HG03571 (cell line): ENCODE data around the gene GALNT10.

Source experiments
- ATAC-seq: cut with Tn5 transposase; IDR thresholded peaks from one replicate; pipeline ENCODE4 v1.9.1; 2021; ENCODE audit not compliant: unreplicated experiment

The GALNT10 gene

DNA sequence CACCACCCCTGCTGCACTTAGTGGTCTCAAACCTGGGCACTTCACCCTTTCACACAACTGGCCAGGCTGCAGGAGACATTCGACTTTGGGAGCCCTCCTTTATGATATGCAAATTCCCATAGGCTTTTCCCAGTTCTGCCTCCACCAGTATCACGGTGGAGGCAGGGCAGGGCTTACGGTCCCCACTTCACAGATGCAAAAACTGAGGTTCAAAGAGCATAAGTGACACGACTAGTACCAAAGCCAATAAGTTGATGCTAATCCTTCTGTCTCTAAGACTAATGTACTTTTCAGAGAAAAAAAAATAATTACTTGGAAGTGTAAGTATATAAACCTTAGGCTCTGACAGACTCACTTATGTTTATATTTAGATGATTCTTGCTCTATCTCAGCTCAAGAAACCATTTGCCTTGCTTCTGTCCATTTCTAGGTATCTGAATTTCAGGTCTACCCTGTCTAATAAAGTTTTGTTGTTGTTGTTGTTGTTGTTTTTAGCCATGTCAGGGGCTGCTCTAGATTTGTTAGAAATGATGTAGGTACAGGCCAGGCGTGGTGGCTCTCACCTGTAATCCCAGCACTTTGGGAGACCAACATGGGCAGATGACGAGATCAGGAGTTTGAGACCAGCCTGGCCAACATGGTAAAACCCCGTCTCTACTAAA is 10.7 kb downstream of the GALNT10 start:
- ATAC-seq, result no peak

DNA sequence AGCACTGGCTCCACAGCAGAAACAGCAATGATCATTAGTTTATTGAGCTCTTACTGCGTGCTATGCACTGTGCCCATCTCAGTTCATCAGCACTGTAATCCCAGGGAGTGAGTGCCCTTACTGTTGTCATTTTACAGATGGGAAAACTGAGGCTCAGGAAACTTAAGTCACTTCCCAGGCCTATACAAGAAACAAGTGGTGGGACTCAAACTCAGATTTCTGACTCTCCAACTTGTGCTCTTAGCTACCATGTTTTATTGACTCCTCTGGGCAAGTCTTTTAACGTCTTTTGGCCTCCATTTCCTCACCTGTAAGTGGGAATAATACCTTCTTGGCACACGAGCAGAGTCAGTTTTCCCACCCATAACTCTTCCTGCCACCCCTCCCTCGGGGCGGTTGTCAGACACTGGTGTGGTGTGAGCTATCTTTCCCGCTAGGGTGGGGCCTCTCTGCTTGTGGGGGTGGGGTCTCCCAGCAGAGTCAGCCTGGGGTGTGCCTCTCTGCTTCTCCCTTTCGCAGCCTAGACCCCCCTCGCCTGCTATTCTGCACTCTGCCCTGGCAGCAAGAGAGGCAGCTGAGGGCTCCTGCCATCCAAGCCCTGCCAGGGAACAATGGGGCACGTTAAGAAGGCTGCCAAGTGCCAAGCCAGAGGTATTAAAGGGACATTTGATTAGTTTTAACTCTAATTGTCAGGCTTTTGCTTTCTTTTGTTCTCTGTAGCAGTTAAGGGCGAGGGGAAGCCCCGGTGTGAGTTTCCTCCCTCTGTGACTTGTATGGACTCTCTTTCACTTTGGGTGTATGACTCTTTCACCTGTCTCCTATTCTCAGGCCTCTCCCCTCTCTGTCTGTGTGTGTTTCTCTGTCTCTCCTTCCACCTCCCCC is 12.1 kb downstream of the GALNT10 start:
- peak; percentile 90 for ATAC-seq

- ATAC-seq, result no peak
Measured at GRCh38 chr5:154203798-154204578, 13.5 kb downstream of the GALNT10 start.

DNA sequence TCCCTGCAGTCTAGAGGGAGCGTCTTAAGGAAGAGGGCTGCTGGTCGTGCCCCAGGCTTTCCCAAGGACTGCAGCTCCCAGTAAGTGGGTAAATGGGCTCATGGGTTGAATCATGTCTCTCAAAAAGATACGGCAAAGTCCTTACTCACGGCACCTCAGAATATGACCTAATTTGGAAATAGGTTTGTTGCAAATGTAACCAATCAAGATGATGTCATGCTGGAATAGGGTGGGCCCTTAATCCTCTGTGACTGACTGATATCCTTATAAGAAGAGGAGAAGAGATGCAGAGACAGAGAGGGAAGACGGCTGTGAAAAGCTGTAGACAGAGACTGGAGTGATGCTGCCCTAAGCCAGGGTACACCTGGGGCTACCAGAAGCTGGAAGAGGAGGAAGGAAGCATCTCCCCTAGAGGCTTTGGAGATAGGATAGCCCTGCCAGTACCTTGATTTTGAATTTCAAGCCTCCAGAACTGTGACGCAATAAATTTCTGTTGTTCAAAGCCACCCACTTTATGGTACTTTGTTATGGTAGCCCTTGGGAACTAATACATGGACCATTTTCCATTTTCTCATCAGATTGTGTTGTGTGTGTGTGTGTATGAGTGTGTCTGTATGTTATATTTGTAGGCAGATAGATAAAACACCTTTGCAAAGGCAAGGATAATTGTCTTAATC is 15.0 kb downstream of the GALNT10 start:
- no peak for ATAC-seq

DNA sequence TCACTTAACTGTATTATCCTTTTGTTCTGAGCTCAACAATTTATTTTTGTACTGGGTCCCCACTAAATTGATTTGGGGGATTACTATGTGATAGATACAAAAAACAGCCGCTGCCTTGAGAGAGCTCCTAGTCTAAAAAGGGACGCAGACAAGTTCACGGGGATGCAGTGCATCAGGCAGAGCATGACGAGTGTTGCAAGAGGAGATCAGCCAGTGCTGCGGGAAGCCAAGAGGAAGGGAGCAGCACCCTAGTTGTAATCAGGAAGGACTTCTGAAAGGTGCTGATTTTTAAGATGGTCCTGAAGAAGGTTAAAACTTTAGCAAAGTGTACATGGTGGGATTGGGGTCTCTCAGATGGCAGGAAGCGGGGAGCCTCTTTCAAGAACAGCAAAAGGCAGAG is 15.8 kb downstream of the GALNT10 start:
- ATAC-seq, result no peak

- ATAC-seq, result no peak
Measured at GRCh38 chr5:154207204-154207603, 16.7 kb downstream of the GALNT10 start.

GRCh38 chr5:154209591-154210081 is 19.1 kb downstream of the GALNT10 start:
- no peak for ATAC-seq

GRCh38 chr5:154210163-154210562 is 19.6 kb downstream of the GALNT10 start:
- no peak for ATAC-seq

DNA sequence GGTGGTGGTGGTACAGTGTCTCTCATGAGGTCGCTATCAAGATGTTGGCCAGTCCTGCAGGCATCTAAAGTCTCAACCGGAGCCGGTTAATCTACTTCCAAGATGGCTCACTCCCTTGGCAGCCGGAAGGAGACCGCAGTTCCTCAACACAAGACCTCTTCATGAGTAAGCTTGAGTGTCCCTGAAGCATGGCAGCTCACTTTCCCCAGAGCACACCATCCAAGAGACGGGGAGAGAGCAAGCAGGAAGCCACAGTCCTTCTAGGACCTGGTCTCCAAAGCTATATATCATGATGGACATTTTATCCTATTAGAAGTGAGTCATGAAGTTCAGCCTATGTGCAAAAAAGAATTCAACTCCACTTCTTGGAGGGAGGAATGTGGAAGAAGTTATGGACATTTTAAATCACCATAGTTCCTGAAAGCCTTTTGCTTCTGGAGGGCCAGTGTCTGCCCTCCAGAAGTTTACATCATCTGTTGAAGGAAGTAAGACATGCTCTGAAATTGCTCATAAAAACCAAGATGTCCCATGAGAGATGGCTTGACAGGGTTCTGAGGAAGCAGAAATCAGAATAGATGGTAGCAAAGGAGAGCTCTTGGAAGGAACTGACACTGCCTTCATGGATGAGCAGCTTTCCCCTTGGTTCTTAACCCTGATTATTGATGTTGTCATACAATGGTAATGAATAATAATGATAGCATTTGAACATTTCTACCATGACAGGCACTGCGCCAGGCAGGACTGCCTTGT is 21.3 kb downstream of the GALNT10 start:
- ATAC-seq, result no peak

- ATAC-seq, result no peak
Measured at GRCh38 chr5:154213592-154213991, 23.1 kb downstream of the GALNT10 start.

GRCh38 chr5:154214371-154215106 is 24.0 kb downstream of the GALNT10 start:
- ATAC-seq, result peak; percentile 73

DNA sequence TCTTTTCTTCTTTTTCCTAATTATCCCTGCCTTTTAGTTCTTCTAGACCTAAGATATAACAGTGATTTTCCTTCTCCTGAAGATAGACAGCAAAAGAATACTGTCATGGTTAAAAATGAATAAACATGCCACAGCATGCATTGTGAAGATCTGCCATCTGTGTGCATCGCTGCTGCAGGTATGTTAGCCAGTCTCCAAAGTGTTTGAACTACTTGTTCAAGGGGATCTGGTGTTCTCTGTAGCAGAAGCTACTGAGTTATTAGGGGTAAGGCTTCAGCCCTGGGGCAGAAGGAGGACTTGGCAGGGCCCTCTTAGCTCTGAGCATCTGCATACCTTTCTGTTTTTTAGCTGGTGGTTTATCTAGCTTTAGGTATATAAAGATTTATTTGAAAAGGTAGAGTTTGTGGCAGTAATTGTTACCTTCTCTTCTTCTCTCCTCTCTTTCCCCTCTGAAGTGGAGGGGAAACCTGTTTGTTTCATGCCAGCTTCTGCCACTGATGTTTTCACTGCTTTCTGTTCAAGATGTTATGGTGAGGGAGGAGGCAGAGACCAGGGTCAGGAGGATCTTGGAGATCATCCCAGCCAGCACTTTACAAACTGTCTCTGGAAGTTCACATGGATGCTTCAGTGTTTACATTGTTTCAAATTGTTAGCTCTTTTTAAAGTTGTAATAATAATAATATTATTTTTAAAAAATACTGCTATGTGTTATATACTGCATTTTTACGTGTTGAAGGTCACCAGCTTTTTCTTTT is 25.2 kb downstream of the GALNT10 start:
- no peak for ATAC-seq

GRCh38 chr5:154217462-154217861 is 26.9 kb downstream of the GALNT10 start:
- ATAC-seq, result no peak

DNA sequence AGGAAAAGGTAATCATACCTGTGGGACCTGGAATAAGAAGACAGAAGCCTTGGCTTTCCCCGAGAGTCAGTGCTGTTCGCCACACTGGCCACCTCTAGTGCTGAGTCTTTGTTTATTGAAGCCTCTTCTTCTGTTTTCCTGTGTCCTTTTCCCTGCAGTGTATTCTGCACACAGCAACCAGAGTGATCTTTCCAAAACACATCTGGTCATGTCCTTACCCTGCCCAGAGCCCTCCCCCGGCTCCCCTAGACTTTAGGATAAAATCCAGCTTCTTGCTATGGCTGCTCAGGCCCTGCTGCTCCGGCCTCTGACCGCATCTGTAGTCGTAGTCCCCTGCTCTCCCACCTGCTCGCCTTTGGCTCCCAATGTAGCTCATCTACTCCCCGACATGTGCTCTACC is 28.3 kb downstream of the GALNT10 start:
- no peak for ATAC-seq

DNA sequence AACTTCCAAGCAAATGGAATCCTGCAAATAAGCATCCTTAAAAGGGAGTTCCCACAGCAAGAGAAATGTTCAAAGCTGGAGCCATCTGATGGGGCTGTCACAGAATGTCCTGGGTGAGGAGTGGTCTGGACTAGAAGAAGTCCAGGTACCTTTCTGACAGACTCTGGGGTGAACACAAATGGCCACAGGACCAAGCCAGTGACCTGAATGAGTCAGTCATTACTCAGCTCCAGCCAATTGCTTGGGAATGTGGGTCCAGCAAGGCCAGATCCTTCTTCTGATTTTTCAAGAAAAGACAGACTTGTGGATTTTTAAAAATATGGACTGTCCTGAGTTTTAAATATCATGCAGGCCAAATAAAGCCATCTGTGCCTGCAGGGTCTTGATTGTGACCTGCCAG is 30.1 kb downstream of the GALNT10 start:
- no peak for ATAC-seq

GRCh38 chr5:154221371-154221896 is 30.9 kb downstream of the GALNT10 start:
- ATAC-seq, result peak; percentile 55

GRCh38 chr5:154222414-154222813 is 31.9 kb downstream of the GALNT10 start:
- ATAC-seq, result no peak

GRCh38 chr5:154223320-154223719 is 32.8 kb downstream of the GALNT10 start:
- no peak for ATAC-seq

DNA sequence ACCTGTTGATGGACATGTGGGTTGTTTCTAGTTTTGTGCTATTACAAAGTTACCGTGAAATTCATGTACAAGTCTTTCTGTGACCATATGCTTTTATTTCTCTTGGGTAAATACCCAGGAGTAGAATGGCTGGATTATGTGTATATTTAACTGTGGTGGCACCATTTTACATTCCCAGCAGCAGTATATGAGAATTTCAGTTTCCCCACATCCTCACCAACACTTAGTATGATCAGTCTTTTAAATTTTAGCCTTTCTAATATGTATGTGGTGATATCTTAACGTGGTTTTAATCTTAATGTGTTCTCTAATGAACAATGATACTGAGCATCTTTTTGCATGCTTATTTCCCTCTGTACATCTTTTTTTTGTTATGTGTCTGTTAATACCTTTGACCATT is 36.6 kb downstream of the GALNT10 start:
- no peak for ATAC-seq
